ENCODE data around the gene UGT1A9. TPM values are rescaled to one million over a fixed set of nuclear protein-coding genes. Genes with fewer than 3 reads are reported as not detected.

The UGT1A9 gene
- total RNA-seq, 2 donors from 2014 or later: not detected

GRCh38 chr2:233754872-233755611 is 83.3 kb downstream of the UGT1A9 start:
- no peak overlapping the region for H3K4me3 ChIP-seq (ENCODE audit: low read length)
- no peaks in the 10 kb centered on the region for H3K36me3 ChIP-seq (ENCODE audit: control insufficient read depth, insufficient read depth, low read length)
- no peaks in the 10 kb centered on the region for H3K4me1 Mint-ChIP-seq
- H3K9me3 ChIP-seq (ENCODE audit: control insufficient read depth, low read length): peaks cover 15% of the 10 kb centered on the region
- DNase-seq: no peak
- no peaks in the 10 kb centered on the region for H3K36me3 Mint-ChIP-seq (ENCODE audit: low read depth)
- no peak for TF ChIP-seq CTCF (conservative IDR thresholded peaks at IDR 0.05)
- no peaks in the 10 kb centered on the region for H3K4me1 ChIP-seq (ENCODE audit: control insufficient read depth, insufficient read depth, low read length)
- no peak overlapping the region for H3K27ac ChIP-seq (ENCODE audit: low read depth, low read length)
- no peak overlapping the region for H3K4me3 Mint-ChIP-seq
- H3K9ac ChIP-seq (ENCODE audit: extremely low read depth, low read length, poor library complexity, severe bottlenecking): no peak overlapping the region
- no peak overlapping the region for H3K27ac Mint-ChIP-seq
- H3K27me3 ChIP-seq (ENCODE audit: control insufficient read depth, insufficient read depth, low read length, poor library complexity, severe bottlenecking): no peaks in the 10 kb centered on the region
- WGBS, 2 experiments (ENCODE audit: insufficient coverage in 1 of 2, insufficient read length in 1 of 2): 95 to 96% methylated on average over 29 to 42 of the region's 44 CpGs
- H3K27me3 Mint-ChIP-seq (ENCODE audit: insufficient read depth): peaks cover 7% of the 10 kb centered on the region
- peaks cover 27% of the 10 kb centered on the region for H3K9me3 Mint-ChIP-seq

- H3K36me3 ChIP-seq (ENCODE audit: control insufficient read depth, insufficient read depth, low read length): no peaks in the 10 kb centered on the region
- H3K9ac ChIP-seq (ENCODE audit: extremely low read depth, low read length, poor library complexity, severe bottlenecking): no peak overlapping the region
- Mint-ChIP-seq H3K4me3 (no peak overlapping the region), H3K36me3 (ENCODE audit: low read depth) (no peaks in the 10 kb centered on the region), H3K4me1 (no peaks in the 10 kb centered on the region), H3K27me3 (ENCODE audit: insufficient read depth) (peaks cover 6% of the 10 kb centered on the region), H3K27ac (no peak overlapping the region), H3K9me3 (peaks cover 13% of the 10 kb centered on the region)
- H3K27me3 ChIP-seq (ENCODE audit: control insufficient read depth, insufficient read depth, low read length, poor library complexity, severe bottlenecking): no peaks in the 10 kb centered on the region
- TF ChIP-seq CTCF (conservative IDR thresholded peaks at IDR 0.05): no peak
- H3K4me3 ChIP-seq (ENCODE audit: low read length): no peak overlapping the region
- DNase-seq: no peak
- WGBS, 2 experiments (ENCODE audit: insufficient coverage in 1 of 2, insufficient read length in 1 of 2): 60 to 94% methylated on average over 1 to 7 of the region's 7 CpGs
- peaks cover under 1% of the 10 kb centered on the region for H3K9me3 ChIP-seq (ENCODE audit: control insufficient read depth, low read length)
- H3K27ac ChIP-seq (ENCODE audit: low read depth, low read length): no peak overlapping the region
- H3K4me1 ChIP-seq (ENCODE audit: control insufficient read depth, insufficient read depth, low read length): no peaks in the 10 kb centered on the region
Observed at GRCh38 chr2:233756429-233757081, 84.9 kb downstream of the UGT1A9 start.

- no peak overlapping the region for H3K4me3 ChIP-seq (ENCODE audit: low read length)
- H3K27ac ChIP-seq (ENCODE audit: low read depth, low read length): no peak overlapping the region
- no peak for TF ChIP-seq CTCF (conservative IDR thresholded peaks at IDR 0.05)
- no peaks in the 10 kb centered on the region for H3K9me3 ChIP-seq (ENCODE audit: control insufficient read depth, low read length)
- Mint-ChIP-seq H3K4me3 (no peak overlapping the region), H3K27ac (no peak overlapping the region), H3K9me3 (no peaks in the 10 kb centered on the region), H3K4me1 (no peaks in the 10 kb centered on the region), H3K27me3 (ENCODE audit: insufficient read depth) (peaks cover 4% of the 10 kb centered on the region), H3K36me3 (ENCODE audit: low read depth) (no peaks in the 10 kb centered on the region)
- peaks cover under 1% of the 10 kb centered on the region for H3K27me3 ChIP-seq (ENCODE audit: control insufficient read depth, insufficient read depth, low read length, poor library complexity, severe bottlenecking)
- no peak overlapping the region for H3K9ac ChIP-seq (ENCODE audit: extremely low read depth, low read length, poor library complexity, severe bottlenecking)
- no peak for DNase-seq
- H3K36me3 ChIP-seq (ENCODE audit: control insufficient read depth, insufficient read depth, low read length): no peaks in the 10 kb centered on the region
- no peaks in the 10 kb centered on the region for H3K4me1 ChIP-seq (ENCODE audit: control insufficient read depth, insufficient read depth, low read length)
Observed at GRCh38 chr2:233758141-233758540, 86.4 kb downstream of the UGT1A9 start.

Measured in endodermal cell (in vitro differentiated cells).